ENCODE measurements around the gene MT1A. TPM values are rescaled to one million over a fixed set of nuclear protein-coding genes. Genes with fewer than 3 reads are reported as not detected.

Gene MT1A
- total RNA-seq, 1 experiment from 2014 or later, result 2.8 TPM

- TF ChIP-seq, protein P1, sequence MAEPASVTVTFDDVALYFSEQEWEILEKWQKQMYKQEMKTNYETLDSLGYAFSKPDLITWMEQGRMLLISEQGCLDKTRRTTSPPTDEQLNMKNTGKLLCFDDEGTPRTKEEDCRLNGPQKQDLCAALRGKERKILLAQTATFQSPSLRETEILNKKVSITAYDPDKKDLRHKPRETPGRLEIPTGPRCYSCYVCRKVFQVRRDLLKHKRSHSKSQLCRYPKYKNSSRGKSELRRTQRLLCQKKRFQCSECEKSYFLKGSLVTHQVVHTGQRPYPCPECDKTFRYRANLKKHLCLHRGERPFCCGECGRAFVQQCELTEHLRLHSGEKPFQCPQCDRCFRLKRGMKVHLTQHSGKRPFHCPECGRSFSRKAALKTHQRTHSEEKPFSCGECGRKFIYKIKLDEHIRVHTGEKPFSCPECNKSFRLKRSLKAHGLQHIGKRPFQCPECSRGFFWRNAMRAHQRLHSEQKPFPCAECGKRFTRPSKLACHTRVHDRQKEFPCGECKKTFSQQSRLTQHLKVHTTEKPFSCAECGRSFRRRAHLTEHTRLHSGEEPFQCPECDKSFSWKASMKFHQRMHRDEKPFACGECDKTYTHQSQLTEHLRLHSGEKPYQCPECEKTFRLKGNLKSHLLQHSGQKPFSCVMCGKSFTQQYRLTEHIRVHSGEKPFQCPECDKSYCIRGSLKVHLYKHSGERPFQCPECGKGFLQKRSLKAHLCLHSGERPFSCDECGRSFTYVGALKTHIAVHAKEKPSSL (CRISPR knock-in tag; conservative IDR thresholded peaks at IDR 0.05), result no peak
- TF ChIP-seq, protein P2, sequence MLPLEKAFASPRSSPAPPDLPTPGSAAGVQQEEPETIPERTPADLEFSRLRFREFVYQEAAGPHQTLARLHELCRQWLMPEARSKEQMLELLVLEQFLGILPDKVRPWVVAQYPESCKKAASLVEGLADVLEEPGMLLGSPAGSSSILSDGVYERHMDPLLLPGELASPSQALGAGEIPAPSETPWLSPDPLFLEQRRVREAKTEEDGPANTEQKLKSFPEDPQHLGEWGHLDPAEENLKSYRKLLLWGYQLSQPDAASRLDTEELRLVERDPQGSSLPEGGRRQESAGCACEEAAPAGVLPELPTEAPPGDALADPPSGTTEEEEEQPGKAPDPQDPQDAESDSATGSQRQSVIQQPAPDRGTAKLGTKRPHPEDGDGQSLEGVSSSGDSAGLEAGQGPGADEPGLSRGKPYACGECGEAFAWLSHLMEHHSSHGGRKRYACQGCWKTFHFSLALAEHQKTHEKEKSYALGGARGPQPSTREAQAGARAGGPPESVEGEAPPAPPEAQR (CRISPR knock-in tag; IDR thresholded peaks at IDR 0.05), result no peak
Observed at GRCh38 chr16:56615353-56615752, 23.1 kb upstream of the MT1A start (continued).

DNA sequence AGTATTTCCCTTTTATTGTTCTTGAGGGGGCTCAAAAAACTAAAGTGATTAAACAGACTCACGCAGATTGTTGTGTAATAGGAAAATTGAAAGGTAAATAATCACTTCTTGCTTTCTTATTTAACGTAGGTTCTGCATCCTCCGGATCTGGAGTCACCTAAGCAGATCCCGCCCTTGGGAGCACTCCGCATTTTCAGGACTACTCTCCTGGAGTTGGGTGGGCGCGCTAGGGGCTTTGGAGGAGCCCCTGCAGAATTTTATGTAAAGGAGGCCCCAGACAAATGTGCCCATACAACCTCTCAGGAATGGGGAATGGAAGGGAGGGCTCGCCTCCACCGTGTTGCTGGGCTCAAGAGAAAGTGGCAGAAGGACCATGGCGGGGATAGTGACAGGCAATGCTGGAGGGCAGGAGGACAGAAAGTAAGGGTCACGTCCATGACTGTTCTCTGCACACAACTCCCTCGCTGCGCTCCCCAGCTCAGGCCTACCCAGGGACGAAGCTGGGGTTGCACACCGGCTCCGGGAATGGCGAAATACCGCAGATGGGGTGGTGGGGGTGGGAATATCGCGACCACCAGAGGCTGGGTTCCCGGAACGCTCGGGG lies 21.8 kb upstream of the MT1A start:
- H3K27ac Mint-ChIP-seq, result no peak overlapping the region
- no peaks in the 10 kb centered on the region for H3K36me3 Mint-ChIP-seq
- H3K4me1 Mint-ChIP-seq, result peaks cover 41% of the 10 kb centered on the region
- H3K27me3 Mint-ChIP-seq (ENCODE audit: low read depth), result peaks cover 93% of the 10 kb centered on the region
- TF ChIP-seq, protein P3, sequence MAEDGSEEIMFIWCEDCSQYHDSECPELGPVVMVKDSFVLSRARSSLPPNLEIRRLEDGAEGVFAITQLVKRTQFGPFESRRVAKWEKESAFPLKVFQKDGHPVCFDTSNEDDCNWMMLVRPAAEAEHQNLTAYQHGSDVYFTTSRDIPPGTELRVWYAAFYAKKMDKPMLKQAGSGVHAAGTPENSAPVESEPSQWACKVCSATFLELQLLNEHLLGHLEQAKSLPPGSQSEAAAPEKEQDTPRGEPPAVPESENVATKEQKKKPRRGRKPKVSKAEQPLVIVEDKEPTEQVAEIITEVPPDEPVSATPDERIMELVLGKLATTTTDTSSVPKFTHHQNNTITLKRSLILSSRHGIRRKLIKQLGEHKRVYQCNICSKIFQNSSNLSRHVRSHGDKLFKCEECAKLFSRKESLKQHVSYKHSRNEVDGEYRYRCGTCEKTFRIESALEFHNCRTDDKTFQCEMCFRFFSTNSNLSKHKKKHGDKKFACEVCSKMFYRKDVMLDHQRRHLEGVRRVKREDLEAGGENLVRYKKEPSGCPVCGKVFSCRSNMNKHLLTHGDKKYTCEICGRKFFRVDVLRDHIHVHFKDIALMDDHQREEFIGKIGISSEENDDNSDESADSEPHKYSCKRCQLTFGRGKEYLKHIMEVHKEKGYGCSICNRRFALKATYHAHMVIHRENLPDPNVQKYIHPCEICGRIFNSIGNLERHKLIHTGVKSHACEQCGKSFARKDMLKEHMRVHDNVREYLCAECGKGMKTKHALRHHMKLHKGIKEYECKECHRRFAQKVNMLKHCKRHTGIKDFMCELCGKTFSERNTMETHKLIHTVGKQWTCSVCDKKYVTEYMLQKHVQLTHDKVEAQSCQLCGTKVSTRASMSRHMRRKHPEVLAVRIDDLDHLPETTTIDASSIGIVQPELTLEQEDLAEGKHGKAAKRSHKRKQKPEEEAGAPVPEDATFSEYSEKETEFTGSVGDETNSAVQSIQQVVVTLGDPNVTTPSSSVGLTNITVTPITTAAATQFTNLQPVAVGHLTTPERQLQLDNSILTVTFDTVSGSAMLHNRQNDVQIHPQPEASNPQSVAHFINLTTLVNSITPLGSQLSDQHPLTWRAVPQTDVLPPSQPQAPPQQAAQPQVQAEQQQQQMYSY (CRISPR knock-in tag; IDR thresholded peaks at IDR 0.05), result peak; percentile 92
- no peak for TF ChIP-seq SMAD3 (CRISPR knock-in tag; IDR thresholded peaks at IDR 0.05; ENCODE audit: borderline replicate concordance)
- ChIA-PET POLR2A (interaction anchor here (0.7 to 2.6 kb wide), 5 partner anchors 8 to 62 kb away, joined by 3 to 12 read pairs (median 3); partner anchors contain the start of genes MT1F and MT2A), CTCF (interaction anchor here (1.1 to 2.4 kb wide), 4 partner anchors 16 to 85 kb away, joined by 3 to 11 read pairs (median 6); partner anchors contain the start of gene MT1M)
- DNase-seq (ENCODE audit: low spot score) (no peak), ATAC-seq (peak; percentile 49)
- peak overlapping the region; percentile 78 for H3K4me3 Mint-ChIP-seq
- H3K9me3 Mint-ChIP-seq, result no peaks in the 10 kb centered on the region

DNA sequence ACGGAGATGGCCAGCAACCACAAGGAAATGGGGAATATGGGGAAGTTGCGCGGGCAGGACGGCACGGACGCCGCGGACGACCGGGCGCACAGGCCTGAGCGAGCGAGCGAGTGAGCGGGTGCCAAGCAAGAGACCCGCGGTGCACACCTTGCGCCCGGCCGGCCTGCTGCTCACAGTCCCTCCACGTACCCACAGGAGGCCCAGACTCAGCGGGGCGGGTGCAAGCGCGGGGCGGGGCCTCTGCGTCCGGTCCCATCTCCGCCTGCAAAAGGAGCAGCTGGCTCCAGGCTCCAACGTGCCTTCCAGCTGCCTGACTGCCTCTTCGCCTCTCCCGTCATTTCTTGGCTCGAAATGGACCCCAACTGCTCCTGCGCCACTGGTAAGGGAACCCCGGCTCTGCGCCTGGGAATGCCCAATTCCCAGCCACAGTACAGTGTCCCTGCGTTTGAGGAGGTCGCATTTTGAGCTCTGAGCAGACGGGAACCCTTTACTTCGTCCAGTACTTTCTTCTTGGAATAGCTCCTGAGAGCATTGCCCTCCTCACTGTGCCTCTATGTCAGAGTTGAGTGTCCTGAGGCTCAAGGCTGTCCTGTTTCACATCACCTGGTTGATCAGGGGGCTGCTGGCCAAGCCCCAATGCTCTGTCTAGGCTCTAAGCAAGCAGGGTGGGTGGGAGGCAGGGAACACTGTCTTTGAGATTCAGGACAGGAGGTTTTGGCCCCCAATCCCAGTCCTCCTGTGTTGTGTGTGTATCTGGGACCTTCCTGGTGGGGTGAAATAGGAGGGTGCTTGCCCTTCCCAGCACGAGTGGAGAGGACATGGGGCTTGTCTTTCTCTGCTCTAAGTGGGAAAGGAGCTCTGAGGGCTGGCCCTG lies 21.0 kb upstream of the MT1A start:
- no peak overlapping the region for H3K27ac Mint-ChIP-seq

More for the DNA sequence above, 21.0 kb upstream of the MT1A start:
- Mint-ChIP-seq H3K4me1 (peaks cover 49% of the 10 kb centered on the region), H3K4me3 (peak overlapping the region; percentile 78), H3K36me3 (no peaks in the 10 kb centered on the region), H3K27me3 (ENCODE audit: low read depth) (peaks cover 95% of the 10 kb centered on the region), H3K9me3 (no peaks in the 10 kb centered on the region)
- ChIA-PET POLR2A (interaction anchor here (0.8 to 2.6 kb wide), 7 partner anchors 8 to 63 kb away, joined by 3 to 12 read pairs (median 4); partner anchors contain the start of genes MT1E, MT1F, MT1H and MT2A), CTCF (interaction anchor here (0.9 to 2.4 kb wide), 10 partner anchors 9 to 235 kb away, joined by 3 to 11 read pairs (median 4); partner anchors contain the start of genes MT1E and MT1M)
- ATAC-seq (peak; percentile 47), DNase-seq (ENCODE audit: low spot score) (peak; percentile 66)
- TF ChIP-seq NR3C1 (CRISPR knock-in tag; conservative IDR thresholded peaks at IDR 0.05; ENCODE audit: low read depth) (0 out of 2 replicates have a peak, but pooled peaks have one; percentile 57), ZNF138 (CRISPR knock-in tag; conservative IDR thresholded peaks at IDR 0.05) (0 out of 2 replicates have a peak, but pooled peaks have one; percentile 52), TP53 (CRISPR knock-in tag; IDR thresholded peaks at IDR 0.05) (0 out of 2 replicates have a peak, but pooled peaks have one; percentile 72), USF1 (CRISPR knock-in tag; IDR thresholded peaks at IDR 0.05) (0 out of 2 replicates have a peak, but pooled peaks have one; percentile 20), AFF4 (CRISPR knock-in tag; IDR thresholded peaks at IDR 0.05; ENCODE audit: borderline replicate concordance) (peak; percentile 51; the same call in 1 of the 2 replicates), FOXP1 (CRISPR knock-in tag; IDR thresholded peaks at IDR 0.05; ENCODE audit: borderline replicate concordance) (no peak; the same call in 1 of the 2 replicates)
- TF ChIP-seq, protein P4, sequence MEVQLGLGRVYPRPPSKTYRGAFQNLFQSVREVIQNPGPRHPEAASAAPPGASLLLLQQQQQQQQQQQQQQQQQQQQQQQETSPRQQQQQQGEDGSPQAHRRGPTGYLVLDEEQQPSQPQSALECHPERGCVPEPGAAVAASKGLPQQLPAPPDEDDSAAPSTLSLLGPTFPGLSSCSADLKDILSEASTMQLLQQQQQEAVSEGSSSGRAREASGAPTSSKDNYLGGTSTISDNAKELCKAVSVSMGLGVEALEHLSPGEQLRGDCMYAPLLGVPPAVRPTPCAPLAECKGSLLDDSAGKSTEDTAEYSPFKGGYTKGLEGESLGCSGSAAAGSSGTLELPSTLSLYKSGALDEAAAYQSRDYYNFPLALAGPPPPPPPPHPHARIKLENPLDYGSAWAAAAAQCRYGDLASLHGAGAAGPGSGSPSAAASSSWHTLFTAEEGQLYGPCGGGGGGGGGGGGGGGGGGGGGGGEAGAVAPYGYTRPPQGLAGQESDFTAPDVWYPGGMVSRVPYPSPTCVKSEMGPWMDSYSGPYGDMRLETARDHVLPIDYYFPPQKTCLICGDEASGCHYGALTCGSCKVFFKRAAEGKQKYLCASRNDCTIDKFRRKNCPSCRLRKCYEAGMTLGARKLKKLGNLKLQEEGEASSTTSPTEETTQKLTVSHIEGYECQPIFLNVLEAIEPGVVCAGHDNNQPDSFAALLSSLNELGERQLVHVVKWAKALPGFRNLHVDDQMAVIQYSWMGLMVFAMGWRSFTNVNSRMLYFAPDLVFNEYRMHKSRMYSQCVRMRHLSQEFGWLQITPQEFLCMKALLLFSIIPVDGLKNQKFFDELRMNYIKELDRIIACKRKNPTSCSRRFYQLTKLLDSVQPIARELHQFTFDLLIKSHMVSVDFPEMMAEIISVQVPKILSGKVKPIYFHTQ (CRISPR knock-in tag; IDR thresholded peaks at IDR 0.05), result no peak
